Loucy (cell line): ENCODE data around the gene GPRC5C.

Source experiments
- H2AFZ ChIP-seq: fragments of 200-600 bp; sonication (generic); 2 replicates; pipeline ENCODE4 v1.6.0; 2016; ENCODE audit warnings: antibody characterized with exemption, mild to moderate bottlenecking, low read length, moderate library complexity
- H3F3A ChIP-seq: fragments of 200-600 bp; 2 replicates; pipeline ENCODE4 v1.6.0; 2016; ENCODE audit warnings: antibody characterized with exemption, low read depth, mild to moderate bottlenecking
- H3K27me3 ChIP-seq: fragments of 200-600 bp; sonication (generic); 2 replicates; pipeline ENCODE4 v1.6.1; 2014; ENCODE audit warnings: low read length, mild to moderate bottlenecking; ENCODE audit not compliant: insufficient read depth, poor library complexity, severe bottlenecking
- H3K36me3 ChIP-seq: fragments of 200-600 bp; sonication (generic); 2 replicates; pipeline ENCODE4 v1.6.1; 2016; ENCODE audit warnings: low read length; ENCODE audit not compliant: insufficient read depth
- H3K4me1 ChIP-seq: fragments of 200-600 bp; sonication (generic); 2 replicates; pipeline ENCODE4 v1.5.1; 2014; ENCODE audit warnings: low read length, mild to moderate bottlenecking; ENCODE audit not compliant: insufficient read depth, poor library complexity, severe bottlenecking
- H3K4me2 ChIP-seq: fragments of 200-600 bp; sonication (generic); 2 replicates; pipeline ENCODE4 v1.6.0; 2014; ENCODE audit warnings: antibody characterized with exemption, low read length, low read depth, mild to moderate bottlenecking; ENCODE audit not compliant: poor library complexity, severe bottlenecking
- H3K4me3 ChIP-seq: fragments of 200-600 bp; sonication (generic); 2 replicates; pipeline ENCODE4 v1.5.1; 2014; ENCODE audit warnings: low read length, mild to moderate bottlenecking, mixed read lengths; ENCODE audit not compliant: poor library complexity, severe bottlenecking
- H3K79me2 ChIP-seq: fragments of 200-600 bp; sonication (generic); 2 replicates; pipeline ENCODE4 v1.6.1; 2014; ENCODE audit warnings: low read length; ENCODE audit not compliant: insufficient read depth
- H3K9ac ChIP-seq: fragments of 200-600 bp; sonication (generic); 2 replicates; pipeline ENCODE4 v1.6.0; 2014; ENCODE audit warnings: mild to moderate bottlenecking, low read depth, low read length, moderate library complexity; ENCODE audit not compliant: poor library complexity, severe bottlenecking
- H3K9me2 ChIP-seq: fragments of 200-600 bp; sonication (generic); replicated peaks from 2 replicates; pipeline ENCODE4 v1.6.1; 2016; ENCODE audit warnings: low read depth, low read length, mixed read lengths
- H3K9me3 ChIP-seq: fragments of 200-600 bp; sonication (generic); 2 replicates; pipeline ENCODE4 v1.6.1; 2014; ENCODE audit warnings: mild to moderate bottlenecking, antibody characterized with exemption, low read length, low read depth; ENCODE audit not compliant: insufficient read depth
- H4K20me1 ChIP-seq: fragments of 200-600 bp; sonication (generic); 2 replicates; pipeline ENCODE4 v1.6.0; 2014; ENCODE audit warnings: antibody characterized with exemption, low read length, mild to moderate bottlenecking; ENCODE audit not compliant: insufficient read depth, poor library complexity, severe bottlenecking
- CTCF ChIP-seq: fragments of 200-600 bp; sonication (generic); conservative IDR thresholded peaks from 2 replicates; pipeline ENCODE4 v1.5.1; 2014; ENCODE audit warnings: mild to moderate bottlenecking, antibody characterized with exemption, low read length
- EZH2phosphoT487 ChIP-seq: fragments of 200-600 bp; IDR thresholded peaks from 2 replicates; pipeline ENCODE4 v1.6.1; 2018; ENCODE audit warnings: antibody characterized with exemption, mild to moderate bottlenecking, moderate library complexity, borderline replicate concordance

The GPRC5C gene

DNA sequence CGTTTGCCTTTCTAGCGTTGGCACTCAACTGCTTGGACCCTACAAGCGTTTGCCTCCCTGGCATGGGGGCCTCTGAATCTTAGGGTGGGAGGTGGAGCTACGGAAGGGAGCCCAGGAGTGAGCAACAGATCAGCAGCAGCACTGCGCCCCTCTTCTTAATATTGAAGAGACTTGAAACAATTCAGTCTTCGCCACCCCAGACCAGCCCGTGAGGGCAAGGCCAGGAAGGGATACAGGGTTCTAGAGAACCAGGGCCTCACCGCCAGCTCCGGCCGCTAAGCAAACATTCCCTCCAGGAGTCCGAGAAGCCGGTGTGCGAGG is 1.5 kb upstream of the GPRC5C start:
- H4K20me1 ChIP-seq: no peaks in the 10 kb centered on the region
- H3K9me2 ChIP-seq: no peaks in the 10 kb centered on the region
- H3K4me3 ChIP-seq: no peak overlapping the region
- no peaks in the 10 kb centered on the region for H3K36me3 ChIP-seq
- H3K4me2 ChIP-seq: no peak overlapping the region
- H3K27me3 ChIP-seq: no peaks in the 10 kb centered on the region
- no peaks in the 10 kb centered on the region for H3K79me2 ChIP-seq
- no peaks in the 10 kb centered on the region for H3K4me1 ChIP-seq
- H3K9ac ChIP-seq: no peak overlapping the region
- H2AFZ ChIP-seq: no peak overlapping the region
- no peaks in the 10 kb centered on the region for H3F3A ChIP-seq
- TF ChIP-seq CTCF (no peak), EZH2phosphoT487 (no peak)
- H3K9me3 ChIP-seq: no peaks in the 10 kb centered on the region

DNA sequence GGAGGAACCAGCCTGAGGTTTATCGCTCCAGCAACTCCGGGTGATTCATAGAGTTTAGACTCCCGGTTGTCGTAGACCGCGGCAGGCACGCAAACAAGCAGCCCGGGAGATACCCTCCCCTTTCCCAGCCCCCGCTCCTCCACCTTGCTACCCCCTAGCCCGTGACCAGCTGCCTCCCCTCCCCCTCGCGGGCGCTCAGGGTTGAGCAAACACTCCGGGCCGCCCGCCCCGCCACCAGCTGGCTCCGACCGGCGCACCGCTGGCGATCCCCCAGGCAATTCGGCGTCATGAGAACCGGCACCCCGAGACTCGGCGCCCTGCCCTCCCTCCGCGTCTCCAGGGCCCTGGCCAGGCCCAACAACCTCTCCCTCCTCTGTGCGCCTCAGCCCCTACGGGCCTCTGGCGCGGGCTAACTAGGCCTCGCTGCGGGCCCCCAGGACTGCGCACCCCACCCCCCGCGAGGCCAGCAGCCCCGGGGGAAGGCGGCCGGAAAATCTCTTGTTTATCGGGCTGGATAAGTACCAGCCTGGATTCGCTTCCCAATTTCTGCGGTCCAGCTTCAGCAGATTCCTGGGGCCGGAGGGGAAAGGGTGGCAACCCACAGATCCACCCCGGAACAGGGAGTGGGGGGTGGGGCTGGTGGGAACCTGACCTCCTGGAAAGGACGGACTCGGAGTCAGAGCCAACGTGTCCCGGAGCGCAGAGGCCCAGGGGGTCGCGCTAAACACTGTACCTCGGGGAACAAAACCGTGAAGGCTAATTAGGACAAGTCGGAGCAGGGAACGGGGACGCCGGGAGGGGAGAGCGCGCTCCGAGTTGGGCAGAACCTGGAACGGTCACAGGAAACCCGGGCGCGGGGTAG is 951 bp upstream of the GPRC5C start:
- H3K9me2 ChIP-seq: no peaks in the 10 kb centered on the region
- H4K20me1 ChIP-seq: no peaks in the 10 kb centered on the region
- no peak overlapping the region for H2AFZ ChIP-seq
- H3K4me1 ChIP-seq: no peaks in the 10 kb centered on the region
- no peak overlapping the region for H3K4me2 ChIP-seq
- H3F3A ChIP-seq: no peaks in the 10 kb centered on the region
- H3K9ac ChIP-seq: no peak overlapping the region
- H3K36me3 ChIP-seq: no peaks in the 10 kb centered on the region
- TF ChIP-seq CTCF (no peak), EZH2phosphoT487 (no peak)
- H3K79me2 ChIP-seq: no peaks in the 10 kb centered on the region
- H3K4me3 ChIP-seq: no peak overlapping the region
- H3K9me3 ChIP-seq: no peaks in the 10 kb centered on the region
- H3K27me3 ChIP-seq: no peaks in the 10 kb centered on the region

DNA sequence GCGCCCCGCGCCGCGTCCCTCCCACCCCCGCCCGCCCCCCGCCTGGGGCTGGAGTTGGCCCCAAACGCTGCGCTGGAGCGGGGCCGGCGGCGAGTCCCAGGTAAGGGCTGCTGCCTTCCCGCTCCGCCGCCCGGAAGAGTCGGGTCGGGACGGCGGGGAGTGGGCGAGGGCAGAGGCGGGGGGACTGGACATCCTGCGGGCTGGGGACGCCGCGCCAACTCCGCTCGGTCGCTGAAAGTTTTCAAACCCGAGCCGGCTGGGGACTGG is 469 bp downstream of the GPRC5C start:
- Histone ChIP-seq H3K79me2 (no peaks in the 10 kb centered on the region), H4K20me1 (no peaks in the 10 kb centered on the region), H3K4me2 (no peak overlapping the region), H3K9me3 (0 out of 2 replicates have a peak, but pooled peaks cover under 1% of the 10 kb centered on the region), H3K9ac (no peak overlapping the region), H3K4me1 (no peaks in the 10 kb centered on the region), H3K27me3 (no peaks in the 10 kb centered on the region), H3K9me2 (no peaks in the 10 kb centered on the region), H3K4me3 (no peak overlapping the region), H2AFZ (no peak overlapping the region), H3K36me3 (no peaks in the 10 kb centered on the region), H3F3A (no peaks in the 10 kb centered on the region)
- TF ChIP-seq EZH2phosphoT487 (no peak), CTCF (no peak)
